Esophagus muscularis mucosa (tissue), 4 donors: Measurements from ENCODE around the gene CSH1. TPM values are rescaled to one million over a fixed set of nuclear protein-coding genes. Genes with fewer than 3 reads are reported as not detected.
"Not testable (repeated sequence)": the region's sequence is repeated elsewhere in the genome, so short reads cannot be mapped to it uniquely, and the experiment has no call there.

ENCODE experiments used
- DNase-seq: peaks from one replicate; pipeline ENCODE4 v3.0.0-alpha.2; 2017; ENCODE audit errors: extremely low spot score
- H3K27ac ChIP-seq, 4 donors: fragments of 200-600 bp; sonication (generic); replicated peaks in 1 of 4; 1 replicate in 3 of 4; 2 replicates in 1 of 4; pipeline ENCODE4 v1.5.1; 2016 to 2019; ENCODE audit warnings: mild to moderate bottlenecking in 1 of 4
- H3K27me3 ChIP-seq, 4 donors: fragments of 200-600 bp; sonication (generic); one replicate each; pipeline versions ENCODE4 v1.5.1 to v1.6.0; 2016 to 2019
- H3K36me3 ChIP-seq, 4 donors: fragments of 200-600 bp; sonication (generic); one replicate each; pipeline ENCODE4 v1.5.1; 2016 to 2019
- H3K4me1 ChIP-seq, 4 donors: fragments of 200-600 bp; sonication (generic); one replicate each; pipeline ENCODE4 v1.5.1; 2016 to 2019
- H3K4me3 ChIP-seq, 4 donors: fragments of 200-600 bp; sonication (generic); 1 replicate in 2 of 4; 2 replicates in 2 of 4; pipeline ENCODE4 v1.5.1; 2016 to 2019; ENCODE audit warnings: mild to moderate bottlenecking in 4 of 4, moderate library complexity in 1 of 4
- H3K9me3 ChIP-seq, 4 donors: fragments of 200-600 bp; sonication (generic); 1 replicate in 3 of 4; 2 replicates in 1 of 4; pipeline ENCODE4 v1.5.1; 2016 to 2019
- EP300 ChIP-seq: sonication (generic); formaldehyde crosslinking; IDR thresholded peaks from one replicate; pipeline ENCODE4 v1.6.1; 2017; ENCODE audit warnings: antibody characterized with exemption
- POLR2A ChIP-seq: fragments of 450-650 bp; IDR thresholded peaks from one replicate; pipeline ENCODE4 v1.6.1; 2017; ENCODE audit warnings: antibody characterized with exemption, moderate library complexity, mild to moderate bottlenecking, low read depth
- POLR2AphosphoS5 ChIP-seq, 2 donors: sonication (generic); formaldehyde crosslinking; IDR thresholded peaks; one replicate each; pipeline ENCODE4 v1.6.1; 2017; ENCODE audit warnings: antibody characterized with exemption in 2 of 2
- WGBS: methylation state at CpG from one replicate; pipeline ENCODE4 v1.1.5; 2018; 5-methylcytosine and 5-hydroxymethylcytosine counted together
- intact Hi-C: fragments of 100-400 bp; cut with DNase I; formaldehyde crosslinking; loops from one replicate; pipeline ENCODE4 v1.15.1; 2023
- total RNA-seq, 4 donors: library from RNA; depleted of rRNA; stranded (reverse); fragments of >200 nt; gene quantifications; one replicate each; pipeline versions ENCODE4 v1.1.0 to v1.2.1, GENCODE V29; 2016
- TF ChIP-seq, protein P1 (sequence below), 3 experiments: fragments of 200-600 bp in 2 of 3; fragments of 450-650 bp in 1 of 3; sonication (generic) in 2 of 3; IDR thresholded peaks; one replicate each; pipeline ENCODE4 v1.5.1; 2017 to 2019; ENCODE audit warnings: antibody characterized with exemption in 3 of 3, mild to moderate bottlenecking in 2 of 3, moderate library complexity in 1 of 3

CSH1 gene
- total RNA-seq, 4 donors from 2014 or later, result not detected

DNA sequence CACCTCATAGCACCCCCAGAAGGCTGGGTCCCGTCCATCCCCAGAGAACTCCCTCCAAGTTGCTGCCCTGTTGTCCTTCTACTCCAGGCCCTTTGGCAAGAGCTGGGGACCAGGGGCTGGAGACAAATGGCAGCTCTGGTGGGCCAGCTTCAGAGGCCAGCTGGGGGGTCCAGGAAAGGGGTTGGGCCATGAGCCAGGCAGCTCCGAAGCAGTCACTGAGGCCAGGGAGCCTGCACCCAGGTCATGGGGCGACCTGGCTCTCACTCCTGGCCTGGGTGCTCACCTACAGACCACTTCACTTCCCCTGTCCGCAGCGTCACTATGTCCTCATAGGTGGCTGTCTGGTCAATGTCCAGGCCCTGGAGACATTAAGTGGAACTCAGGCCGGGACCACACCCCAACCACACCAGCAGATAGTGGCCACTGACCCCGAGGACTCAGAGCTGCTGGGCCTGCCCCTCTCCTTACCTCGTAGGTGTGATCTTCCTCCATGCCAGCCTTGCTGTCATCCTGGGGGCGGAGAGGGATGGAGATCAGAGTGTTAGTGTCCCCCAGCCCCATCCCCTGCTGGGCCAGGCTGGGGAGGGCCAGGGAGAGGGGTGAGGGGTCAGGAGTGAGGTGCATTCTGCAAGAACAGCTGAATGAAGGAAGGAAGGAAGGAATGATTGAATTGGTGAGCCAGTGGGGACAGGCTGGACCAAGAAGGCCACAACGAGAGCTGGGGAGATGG lies 32.8 kb upstream of the CSH1 start:
- Histone ChIP-seq H3K27ac (no peak overlapping the region), H3K27me3 (no peaks in the 10 kb centered on the region), H3K4me3 (no peak overlapping the region), H3K9me3 (no peaks in the 10 kb centered on the region), H3K36me3 (peaks cover 0 to 13% (median 0%) of the 10 kb centered on the region in 4 donors), H3K4me1 (peaks cover 5 to 20% (median 16%) of the 10 kb centered on the region in 4 donors)
- intact Hi-C loops, result no loop called here
- WGBS, result 96% methylated on average over 4 of the region's 10 CpGs
- TF ChIP-seq, protein P1, sequence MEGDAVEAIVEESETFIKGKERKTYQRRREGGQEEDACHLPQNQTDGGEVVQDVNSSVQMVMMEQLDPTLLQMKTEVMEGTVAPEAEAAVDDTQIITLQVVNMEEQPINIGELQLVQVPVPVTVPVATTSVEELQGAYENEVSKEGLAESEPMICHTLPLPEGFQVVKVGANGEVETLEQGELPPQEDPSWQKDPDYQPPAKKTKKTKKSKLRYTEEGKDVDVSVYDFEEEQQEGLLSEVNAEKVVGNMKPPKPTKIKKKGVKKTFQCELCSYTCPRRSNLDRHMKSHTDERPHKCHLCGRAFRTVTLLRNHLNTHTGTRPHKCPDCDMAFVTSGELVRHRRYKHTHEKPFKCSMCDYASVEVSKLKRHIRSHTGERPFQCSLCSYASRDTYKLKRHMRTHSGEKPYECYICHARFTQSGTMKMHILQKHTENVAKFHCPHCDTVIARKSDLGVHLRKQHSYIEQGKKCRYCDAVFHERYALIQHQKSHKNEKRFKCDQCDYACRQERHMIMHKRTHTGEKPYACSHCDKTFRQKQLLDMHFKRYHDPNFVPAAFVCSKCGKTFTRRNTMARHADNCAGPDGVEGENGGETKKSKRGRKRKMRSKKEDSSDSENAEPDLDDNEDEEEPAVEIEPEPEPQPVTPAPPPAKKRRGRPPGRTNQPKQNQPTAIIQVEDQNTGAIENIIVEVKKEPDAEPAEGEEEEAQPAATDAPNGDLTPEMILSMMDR (IDR thresholded peaks at IDR 0.05), result no peak
- TF ChIP-seq POLR2A, result no peak
- TF ChIP-seq EP300, result no peak
- TF ChIP-seq POLR2AphosphoS5 (IDR thresholded peaks at IDR 0.05), result no peak
- no peak for DNase-seq

DNA sequence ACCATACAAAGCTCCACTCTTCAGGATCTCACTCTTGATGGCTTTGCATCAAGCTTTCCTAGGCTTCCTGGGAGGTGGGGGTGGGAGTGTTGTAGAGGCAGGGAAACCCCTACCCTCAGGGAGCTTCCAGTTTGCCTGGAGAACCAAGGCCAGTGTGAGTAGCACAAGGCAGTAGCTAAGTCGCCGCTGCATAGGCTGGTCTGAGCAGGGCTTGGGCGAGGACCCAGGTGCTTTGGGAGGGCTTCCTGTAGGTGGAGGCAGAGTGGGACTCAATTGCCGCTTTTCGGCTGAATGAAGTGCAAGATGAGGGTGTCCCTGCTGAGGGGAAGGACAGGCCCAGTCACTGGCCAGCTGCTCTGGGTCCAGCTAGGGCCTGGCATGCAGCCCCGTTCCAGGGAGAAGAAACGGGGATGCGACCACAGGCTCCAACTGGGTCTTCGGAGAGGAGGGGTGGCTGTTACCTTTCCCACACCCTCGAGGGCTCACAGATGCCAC lies 31.8 kb upstream of the CSH1 start:
- Histone ChIP-seq H3K4me3 (no peak overlapping the region), H3K27me3 (no peaks in the 10 kb centered on the region), H3K4me1 (peaks cover 5 to 20% (median 16%) of the 10 kb centered on the region in 4 donors), H3K36me3 (peaks cover 0 to 13% (median 0%) of the 10 kb centered on the region in 4 donors), H3K9me3 (no peaks in the 10 kb centered on the region), H3K27ac (no peak overlapping the region)
- DNase-seq, result no peak
- intact Hi-C loops, result no loop called here
- WGBS, result 97% methylated on average over 8 of the region's 10 CpGs
- TF ChIP-seq EP300, result no peak
- TF ChIP-seq, protein P1 (IDR thresholded peaks at IDR 0.05), result no peak
- TF ChIP-seq POLR2A, result no peak
- no peak for TF ChIP-seq POLR2AphosphoS5 (IDR thresholded peaks at IDR 0.05)

DNA sequence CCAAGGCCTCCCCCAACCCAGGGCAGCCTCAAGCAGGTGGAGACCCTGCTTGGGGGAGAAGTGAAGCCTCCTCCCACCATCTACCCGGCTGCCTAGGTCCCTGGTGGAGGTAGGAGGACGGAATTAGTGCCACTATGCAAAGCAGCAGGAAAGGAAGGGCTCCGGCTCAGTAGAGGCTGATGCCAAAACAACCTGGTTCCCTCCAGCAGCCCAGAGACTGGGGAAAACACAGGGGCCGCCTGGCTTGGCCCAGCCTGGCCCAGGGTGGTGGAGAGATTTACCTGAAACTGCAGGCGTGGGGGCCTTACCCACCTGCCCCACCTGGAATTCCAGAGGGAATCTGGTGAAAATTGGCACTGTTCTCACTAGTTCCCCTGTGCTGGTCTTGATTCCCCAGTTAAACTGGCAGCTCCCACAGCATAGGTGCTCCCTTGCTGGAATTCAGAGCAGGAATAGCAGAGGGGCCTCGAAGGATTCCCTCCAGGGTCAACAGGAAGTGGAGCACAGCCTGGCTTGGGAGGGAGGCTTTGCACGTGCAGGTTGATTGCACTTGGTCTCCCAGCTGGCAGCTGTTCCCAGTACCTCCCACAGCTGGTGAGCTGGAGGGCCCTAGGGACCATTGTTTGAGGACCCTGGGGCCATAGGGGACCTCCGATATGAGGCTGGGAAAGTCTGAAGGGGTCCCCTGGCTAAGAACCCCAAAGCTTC lies 31.2 kb upstream of the CSH1 start:
- Histone ChIP-seq H3K36me3 (peaks cover 0 to 13% (median 0%) of the 10 kb centered on the region in 4 donors), H3K4me1 (peaks cover 5 to 20% (median 16%) of the 10 kb centered on the region in 4 donors), H3K4me3 (no peak overlapping the region), H3K9me3 (no peaks in the 10 kb centered on the region), H3K27ac (no peak overlapping the region), H3K27me3 (no peaks in the 10 kb centered on the region)
- WGBS, result 72% methylated on average over 6 of the region's 8 CpGs
- no peak for DNase-seq
- TF ChIP-seq POLR2AphosphoS5 (IDR thresholded peaks at IDR 0.05) (no peak), POLR2A (no peak)
- intact Hi-C loops, result no loop called here

DNA sequence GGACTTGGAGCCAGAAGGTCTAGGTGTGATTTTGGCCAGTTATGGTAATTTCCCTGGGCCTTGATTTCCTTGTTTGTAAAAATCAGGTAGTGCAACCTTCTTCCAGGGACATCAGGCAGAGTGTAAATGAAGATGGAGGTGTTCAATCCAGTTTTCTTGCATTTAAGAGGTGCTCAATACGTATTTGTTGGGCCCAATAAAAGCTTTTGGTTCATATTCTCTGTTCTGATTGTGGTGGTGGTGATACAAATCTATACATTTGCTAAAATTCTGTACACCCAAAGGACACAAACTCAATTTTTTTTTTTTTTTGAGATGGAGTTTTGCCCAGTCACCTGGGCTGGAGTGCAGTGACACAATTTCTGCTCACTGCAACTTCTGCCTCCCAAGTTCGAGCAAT lies 29.8 kb upstream of the CSH1 start:
- 93% methylated on average over 2 of the region's 2 CpGs for WGBS
- TF ChIP-seq POLR2AphosphoS5 (IDR thresholded peaks at IDR 0.05) (no peak), EP300 (no peak), POLR2A (no peak)
- TF ChIP-seq, protein P1 (IDR thresholded peaks at IDR 0.05), result no peak
- Histone ChIP-seq H3K27me3 (no peaks in the 10 kb centered on the region), H3K4me1 (peaks cover 3 to 10% (median 7%) of the 10 kb centered on the region in 4 donors), H3K4me3 (no peak overlapping the region), H3K36me3 (peaks cover 0 to 13% (median 0%) of the 10 kb centered on the region in 4 donors), H3K27ac (no peak overlapping the region), H3K9me3 (no peaks in the 10 kb centered on the region)
- intact Hi-C loops, result no loop called here
- DNase-seq, result no peak

DNA sequence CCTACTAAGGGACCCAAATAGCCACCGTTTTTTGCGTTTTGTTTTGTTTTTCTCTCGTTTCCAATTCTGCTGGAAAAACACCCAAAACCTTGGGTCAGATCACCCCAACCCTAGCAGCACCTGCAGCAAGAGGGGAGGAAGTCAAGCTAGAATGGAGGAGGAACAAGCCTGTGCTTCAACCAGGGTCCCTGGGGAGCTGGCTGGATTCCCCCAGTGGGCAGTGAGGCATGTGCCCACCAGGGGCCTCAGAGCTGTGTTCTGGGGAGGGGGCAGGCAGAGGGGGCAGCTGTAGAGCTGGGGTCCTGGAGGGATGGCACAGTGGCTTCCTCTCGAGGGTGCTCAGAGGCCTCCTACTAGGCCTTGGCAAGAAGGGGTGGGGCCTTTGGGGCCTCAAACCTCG lies 29.2 kb upstream of the CSH1 start:
- Histone ChIP-seq H3K36me3 (peaks cover 0 to 13% (median 0%) of the 10 kb centered on the region in 4 donors), H3K9me3 (no peaks in the 10 kb centered on the region), H3K4me3 (no peak overlapping the region), H3K27ac (no peak overlapping the region), H3K27me3 (no peaks in the 10 kb centered on the region), H3K4me1 (peaks cover 0 to 4% (median 2%) of the 10 kb centered on the region in 4 donors)
- intact Hi-C loops, result no loop called here
- WGBS, result 79% methylated on average over 4 of the region's 5 CpGs
- TF ChIP-seq, protein P1 (IDR thresholded peaks at IDR 0.05), result no peak
- TF ChIP-seq POLR2AphosphoS5 (IDR thresholded peaks at IDR 0.05), result no peak
- no peak for TF ChIP-seq POLR2A
- no peak for TF ChIP-seq EP300
- no peak for DNase-seq

DNA sequence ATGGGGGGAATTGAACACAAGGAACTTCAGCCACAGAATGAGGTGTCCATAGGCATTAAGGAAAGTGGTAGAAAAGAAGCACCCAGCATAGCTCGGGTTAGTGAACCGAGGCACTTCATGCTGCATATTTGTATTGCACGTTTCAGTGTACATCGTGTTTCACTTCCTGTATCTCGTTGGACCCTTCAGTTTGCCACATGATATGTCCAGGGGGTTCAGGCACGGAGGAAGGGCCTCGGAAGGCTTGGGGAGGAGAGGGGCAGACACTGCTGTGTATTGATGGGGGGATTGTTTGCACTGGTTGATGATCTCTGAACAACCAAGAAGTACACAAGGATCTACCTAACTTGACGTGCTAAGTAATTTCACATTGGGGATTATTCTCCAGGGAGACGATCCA lies 26.0 kb upstream of the CSH1 start:
- DNase-seq, H3K4me3 ChIP-seq, intact Hi-C loops, H3K36me3 ChIP-seq, H3K9me3 ChIP-seq, H3K27ac ChIP-seq, H3K4me1 ChIP-seq: not testable (repeated sequence)
- H3K27me3 ChIP-seq, result peaks cover 0 to 13% (median 0%) of the 10 kb centered on the region in 4 donors
- WGBS, result 78% methylated on average over 9 of the region's 9 CpGs

DNA sequence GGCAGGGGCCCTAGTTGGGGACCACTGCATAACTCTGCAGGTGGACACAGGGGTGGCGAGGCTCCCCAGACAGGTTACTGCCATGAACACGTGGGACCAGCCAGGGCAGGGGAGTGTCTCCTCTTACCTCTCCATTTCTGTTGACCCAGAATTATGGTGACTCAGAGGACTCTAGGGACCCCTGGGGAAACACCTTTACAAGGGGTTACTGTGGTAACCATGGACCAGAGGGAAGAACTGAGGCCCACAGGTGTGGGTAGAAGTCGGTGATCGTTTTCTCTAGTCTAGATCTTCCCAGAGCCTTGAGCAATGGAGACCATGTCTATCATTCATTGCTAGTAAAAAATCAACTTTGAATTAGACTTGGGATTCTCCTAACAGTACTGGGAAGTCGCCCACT lies 24.4 kb upstream of the CSH1 start:
- peaks cover 0 to 13% (median 0%) of the 10 kb centered on the region in 4 donors for H3K27me3 ChIP-seq
- H3K4me1 ChIP-seq, H3K36me3 ChIP-seq, intact Hi-C loops, H3K9me3 ChIP-seq, H3K4me3 ChIP-seq, DNase-seq, H3K27ac ChIP-seq: not testable (repeated sequence)
- 92% methylated on average over 4 of the region's 5 CpGs for WGBS
